ENCODE results near the gene IFT122.

DNA sequence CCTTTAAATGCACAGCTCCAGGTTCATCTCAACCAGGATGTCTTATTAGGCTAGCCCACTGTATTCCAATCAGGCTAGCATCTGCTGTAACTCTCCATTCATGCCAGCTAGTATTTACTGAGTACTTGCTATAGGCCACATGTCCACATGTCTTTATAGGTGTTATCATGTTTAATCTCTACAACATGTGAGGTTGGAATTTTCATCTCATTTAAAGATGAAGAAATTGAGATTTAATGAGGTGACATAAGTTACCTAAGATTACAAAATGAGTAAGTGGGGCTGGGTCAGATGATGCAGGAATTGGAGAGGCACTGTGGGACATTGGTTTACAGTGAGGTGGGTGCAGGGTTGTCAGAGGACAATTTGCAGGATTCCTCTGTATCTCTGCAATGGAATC is 2.9 kb downstream of the IFT122 start:
- no peak for TF ChIP-seq ARNT (IDR thresholded peaks at IDR 0.05)
- TF ChIP-seq FOXK2 (IDR thresholded peaks at IDR 0.05), result no peak
- no peak for TF ChIP-seq FOXA1 (IDR thresholded peaks at IDR 0.05)
- TF ChIP-seq ELF4 (IDR thresholded peaks at IDR 0.05), result no peak
- TF ChIP-seq FOXM1 (IDR thresholded peaks at IDR 0.05; ENCODE audit: borderline replicate concordance), result no peak
- TF ChIP-seq BHLHE40 (IDR thresholded peaks at IDR 0.05; ENCODE audit: borderline replicate concordance), result no peak
- TF ChIP-seq TARDBP (IDR thresholded peaks at IDR 0.05), result no peak
- no peak for TF ChIP-seq SP1 (IDR thresholded peaks at IDR 0.05)
- no peak for TF ChIP-seq LEF1 (IDR thresholded peaks at IDR 0.05; ENCODE audit: borderline replicate concordance)
- TF ChIP-seq SUZ12 (IDR thresholded peaks at IDR 0.05), result no peak

All from HEK293T (cell line).